ENCODE measurements around the gene TRAF3. TPM values are rescaled to one million over a fixed set of nuclear protein-coding genes. Genes with fewer than 3 reads are reported as not detected.

Gene TRAF3
- polyA plus RNA-seq, 1 of the 3 experiments (the other 2 are of a cell fraction): 17.9 TPM

GRCh38 chr14:102918438-102918837 lies 141.2 kb downstream of the TRAF3 start (continued):
- TF ChIP-seq POLR2AphosphoS5 (IDR thresholded peaks at IDR 0.05; ENCODE audit: low read depth, low read length) (no peak), FOXM1 (IDR thresholded peaks at IDR 0.05; ENCODE audit: low read depth) (no peak), NRF1 (IDR thresholded peaks at IDR 0.05; ENCODE audit: low read depth, low read length) (no peak), FOXJ3 (CRISPR knock-in tag; IDR thresholded peaks at IDR 0.05) (no peak), EP300 (IDR thresholded peaks at IDR 0.05; ENCODE audit: borderline replicate concordance in 1 of 2, low read depth in 1 of 2, low read length in 1 of 2) (no peak), FOSL2 (IDR thresholded peaks at IDR 0.05; ENCODE audit: borderline replicate concordance, low read depth) (no peak), NFIC (IDR thresholded peaks at IDR 0.05; ENCODE audit: borderline replicate concordance) (no peak), TAF1 (IDR thresholded peaks at IDR 0.05; ENCODE audit: borderline replicate concordance, low read depth, low read length) (no peak)
- TF ChIP-seq, protein P1, sequence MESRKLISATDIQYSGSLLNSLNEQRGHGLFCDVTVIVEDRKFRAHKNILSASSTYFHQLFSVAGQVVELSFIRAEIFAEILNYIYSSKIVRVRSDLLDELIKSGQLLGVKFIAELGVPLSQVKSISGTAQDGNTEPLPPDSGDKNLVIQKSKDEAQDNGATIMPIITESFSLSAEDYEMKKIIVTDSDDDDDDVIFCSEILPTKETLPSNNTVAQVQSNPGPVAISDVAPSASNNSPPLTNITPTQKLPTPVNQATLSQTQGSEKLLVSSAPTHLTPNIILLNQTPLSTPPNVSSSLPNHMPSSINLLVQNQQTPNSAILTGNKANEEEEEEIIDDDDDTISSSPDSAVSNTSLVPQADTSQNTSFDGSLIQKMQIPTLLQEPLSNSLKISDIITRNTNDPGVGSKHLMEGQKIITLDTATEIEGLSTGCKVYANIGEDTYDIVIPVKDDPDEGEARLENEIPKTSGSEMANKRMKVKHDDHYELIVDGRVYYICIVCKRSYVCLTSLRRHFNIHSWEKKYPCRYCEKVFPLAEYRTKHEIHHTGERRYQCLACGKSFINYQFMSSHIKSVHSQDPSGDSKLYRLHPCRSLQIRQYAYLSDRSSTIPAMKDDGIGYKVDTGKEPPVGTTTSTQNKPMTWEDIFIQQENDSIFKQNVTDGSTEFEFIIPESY (IDR thresholded peaks at IDR 0.05; ENCODE audit: borderline replicate concordance, low read depth): no peak
- TF ChIP-seq, protein P2, sequence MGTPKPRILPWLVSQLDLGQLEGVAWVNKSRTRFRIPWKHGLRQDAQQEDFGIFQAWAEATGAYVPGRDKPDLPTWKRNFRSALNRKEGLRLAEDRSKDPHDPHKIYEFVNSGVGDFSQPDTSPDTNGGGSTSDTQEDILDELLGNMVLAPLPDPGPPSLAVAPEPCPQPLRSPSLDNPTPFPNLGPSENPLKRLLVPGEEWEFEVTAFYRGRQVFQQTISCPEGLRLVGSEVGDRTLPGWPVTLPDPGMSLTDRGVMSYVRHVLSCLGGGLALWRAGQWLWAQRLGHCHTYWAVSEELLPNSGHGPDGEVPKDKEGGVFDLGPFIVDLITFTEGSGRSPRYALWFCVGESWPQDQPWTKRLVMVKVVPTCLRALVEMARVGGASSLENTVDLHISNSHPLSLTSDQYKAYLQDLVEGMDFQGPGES (IDR thresholded peaks at IDR 0.05; ENCODE audit: low read depth, low read length): no peak

- no peaks in the 10 kb centered on the region; the same call in 1 of the 2 replicates for H3K27me3 ChIP-seq (ENCODE audit: insufficient read depth)
- no peak overlapping the region for H3K4me3 ChIP-seq (ENCODE audit: low read depth in 2 of 2, low read length in 1 of 2)
- 80% methylated on average over 5 of the region's 5 CpGs for WGBS (ENCODE audit: low lambda C conversion rate)
- no peaks in the 10 kb centered on the region for H3K4me1 ChIP-seq (ENCODE audit: control insufficient read depth in 1 of 2, insufficient read depth in 2 of 2, low read depth in 1 of 2, low read length in 1 of 2)
- no peak overlapping the region for H3K4me2 ChIP-seq
- no peaks in the 10 kb centered on the region for H3K9me2 ChIP-seq
- no peaks in the 10 kb centered on the region for H3K79me2 ChIP-seq (ENCODE audit: insufficient read depth)
- H3K36me3 ChIP-seq (replicated peaks in 1 of 2; ENCODE audit: control insufficient read depth in 1 of 2, insufficient read depth in 2 of 2, low read length in 1 of 2): no peaks in the 10 kb centered on the region
- no peak overlapping the region for H3K27ac ChIP-seq (ENCODE audit: low read depth in 2 of 2, low read length in 1 of 2)
- ChIA-PET CTCF (no interaction called here), POLR2A (no interaction called here)
- H3F3A ChIP-seq (replicated peaks; ENCODE audit: insufficient read depth): no peaks in the 10 kb centered on the region
- no peaks in the 10 kb centered on the region for H4K20me1 ChIP-seq (ENCODE audit: insufficient read depth)
- H3K9me3 ChIP-seq: no peaks in the 10 kb centered on the region
- no peak overlapping the region for H3K9ac ChIP-seq
- DNase-seq: no peak
- H2AFZ ChIP-seq (ENCODE audit: low read depth): no peak overlapping the region
- no peak for TF ChIP-seq USF2 (IDR thresholded peaks at IDR 0.05; ENCODE audit: borderline replicate concordance, low read depth, low read length)
- TF ChIP-seq CTCF (IDR thresholded peaks at IDR 0.05): no peak
- TF ChIP-seq, protein P3, sequence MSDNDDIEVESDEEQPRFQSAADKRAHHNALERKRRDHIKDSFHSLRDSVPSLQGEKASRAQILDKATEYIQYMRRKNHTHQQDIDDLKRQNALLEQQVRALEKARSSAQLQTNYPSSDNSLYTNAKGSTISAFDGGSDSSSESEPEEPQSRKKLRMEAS (IDR thresholded peaks at IDR 0.05; ENCODE audit: low read depth): no peak
- no peak for TF ChIP-seq JUND (IDR thresholded peaks at IDR 0.05)
- no peak for TF ChIP-seq RAD21 (IDR thresholded peaks at IDR 0.05; ENCODE audit: low read length)
- no peak for TF ChIP-seq NFIC (IDR thresholded peaks at IDR 0.05; ENCODE audit: borderline replicate concordance)
- TF ChIP-seq TEAD4 (IDR thresholded peaks at IDR 0.05; ENCODE audit: borderline replicate concordance, insufficient read depth): no peak
- TF ChIP-seq TCF12 (IDR thresholded peaks at IDR 0.05): no peak
- TF ChIP-seq ELF1 (IDR thresholded peaks at IDR 0.05): no peak
- no peak for TF ChIP-seq REST (IDR thresholded peaks at IDR 0.05; ENCODE audit: low read depth, low read length)
- no peak for TF ChIP-seq FOXM1 (IDR thresholded peaks at IDR 0.05; ENCODE audit: low read depth)
- no peak for TF ChIP-seq GATA2 (CRISPR knock-in tag; IDR thresholded peaks at IDR 0.05)
- no peak for TF ChIP-seq FOXJ3 (CRISPR knock-in tag; IDR thresholded peaks at IDR 0.05)
- no peak for TF ChIP-seq CHD2 (IDR thresholded peaks at IDR 0.05; ENCODE audit: low read length, partially characterized antibody)
- TF ChIP-seq MXI1 (IDR thresholded peaks at IDR 0.05; ENCODE audit: low read depth, low read length): no peak
- no peak for TF ChIP-seq FOSL2 (IDR thresholded peaks at IDR 0.05; ENCODE audit: borderline replicate concordance, low read depth)
Observed at GRCh38 chr14:102920273-102920997, 143.2 kb downstream of the TRAF3 start.

Data from SK-N-SH (cell line).